ENCODE measurements around the gene GNS.

DNA sequence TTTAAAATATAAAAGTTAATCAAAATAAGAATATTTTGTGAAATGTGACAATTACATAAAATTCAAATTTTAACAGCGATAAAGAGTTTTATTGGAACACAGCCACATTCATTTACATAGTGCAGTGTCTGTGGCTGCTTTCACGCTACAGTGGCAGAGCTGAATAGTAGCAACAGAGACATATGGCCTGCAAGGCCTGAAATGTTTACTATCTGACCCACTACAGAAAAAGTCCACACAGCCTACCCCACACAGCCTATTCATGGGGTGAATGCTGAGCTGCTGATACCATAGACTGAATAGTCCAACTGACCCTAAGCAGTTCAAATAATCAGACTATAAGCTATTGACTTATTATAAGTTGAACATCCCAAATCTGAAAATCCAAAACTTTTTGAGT lies 13.2 kb downstream of the GNS start:
- TF ChIP-seq, protein P1, sequence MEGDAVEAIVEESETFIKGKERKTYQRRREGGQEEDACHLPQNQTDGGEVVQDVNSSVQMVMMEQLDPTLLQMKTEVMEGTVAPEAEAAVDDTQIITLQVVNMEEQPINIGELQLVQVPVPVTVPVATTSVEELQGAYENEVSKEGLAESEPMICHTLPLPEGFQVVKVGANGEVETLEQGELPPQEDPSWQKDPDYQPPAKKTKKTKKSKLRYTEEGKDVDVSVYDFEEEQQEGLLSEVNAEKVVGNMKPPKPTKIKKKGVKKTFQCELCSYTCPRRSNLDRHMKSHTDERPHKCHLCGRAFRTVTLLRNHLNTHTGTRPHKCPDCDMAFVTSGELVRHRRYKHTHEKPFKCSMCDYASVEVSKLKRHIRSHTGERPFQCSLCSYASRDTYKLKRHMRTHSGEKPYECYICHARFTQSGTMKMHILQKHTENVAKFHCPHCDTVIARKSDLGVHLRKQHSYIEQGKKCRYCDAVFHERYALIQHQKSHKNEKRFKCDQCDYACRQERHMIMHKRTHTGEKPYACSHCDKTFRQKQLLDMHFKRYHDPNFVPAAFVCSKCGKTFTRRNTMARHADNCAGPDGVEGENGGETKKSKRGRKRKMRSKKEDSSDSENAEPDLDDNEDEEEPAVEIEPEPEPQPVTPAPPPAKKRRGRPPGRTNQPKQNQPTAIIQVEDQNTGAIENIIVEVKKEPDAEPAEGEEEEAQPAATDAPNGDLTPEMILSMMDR (IDR thresholded peaks at IDR 0.05 in 2 of 3, conservative IDR thresholded peaks at IDR 0.05 in 1 of 3; ENCODE audit: control insufficient read depth in 2 of 3, extremely low read depth in 1 of 3, insufficient read depth in 1 of 3, low read depth in 3 of 3, low read length in 3 of 3) = no peak
- no peak for TF ChIP-seq JUND (IDR thresholded peaks at IDR 0.05; ENCODE audit: low read depth, low read length)

All from GM12878 (cell line).